ENCODE results near the gene ARHGAP35.

Gene ARHGAP35

GRCh38 chr19:46834121-46834520, 26.7 kb upstream of the ARHGAP35 start:
- DNase-seq (ENCODE audit: low read depth in 2 of 2), result no peak
- TF ChIP-seq CTCF (IDR thresholded peaks at IDR 0.05; ENCODE audit: low read depth, low read length), result no peak
- H3K4me3 ChIP-seq (replicated peaks in 1 of 2; ENCODE audit: low read depth in 2 of 2, low read length in 2 of 2), result no peak overlapping the region

GRCh38 chr19:46834984-46835383, 25.8 kb upstream of the ARHGAP35 start:
- H3K4me3 ChIP-seq (replicated peaks in 1 of 2; ENCODE audit: low read depth in 2 of 2, low read length in 2 of 2), result no peak overlapping the region
- TF ChIP-seq CTCF (IDR thresholded peaks at IDR 0.05; ENCODE audit: low read depth, low read length), result no peak
- no peak for DNase-seq (ENCODE audit: low read depth in 2 of 2)

- H3K4me3 ChIP-seq (replicated peaks in 1 of 2; ENCODE audit: low read depth in 2 of 2, low read length in 2 of 2), result no peak overlapping the region
- DNase-seq (ENCODE audit: low read depth in 2 of 2), result no peak
- TF ChIP-seq CTCF (IDR thresholded peaks at IDR 0.05; ENCODE audit: low read depth, low read length), result no peak
These were observed 22.6 kb upstream of the ARHGAP35 start for GRCh38 chr19:46838160-46838559.

GRCh38 chr19:46839752-46840497, 20.9 kb upstream of the ARHGAP35 start:
- H3K4me3 ChIP-seq (replicated peaks in 1 of 2; ENCODE audit: low read depth in 2 of 2, low read length in 2 of 2), result no peak overlapping the region
- no peak for DNase-seq (ENCODE audit: low read depth in 2 of 2)
- TF ChIP-seq CTCF (IDR thresholded peaks at IDR 0.05; ENCODE audit: low read depth, low read length), result no peak

GRCh38 chr19:46840498-46840942, 20.3 kb upstream of the ARHGAP35 start:
- peak; percentile 85 for TF ChIP-seq CTCF (IDR thresholded peaks at IDR 0.05; ENCODE audit: low read depth, low read length)
- H3K4me3 ChIP-seq (replicated peaks in 1 of 2; ENCODE audit: low read depth in 2 of 2, low read length in 2 of 2), result no peak overlapping the region
- DNase-seq (ENCODE audit: low read depth in 2 of 2), result peak; percentile 77 to 79

- peak; percentile 49 to 82 for DNase-seq (ENCODE audit: low read depth in 2 of 2)
- TF ChIP-seq CTCF (IDR thresholded peaks at IDR 0.05; ENCODE audit: low read depth, low read length), result no peak
These were observed 19.2 kb upstream of the ARHGAP35 start for GRCh38 chr19:46841458-46842083.

More at GRCh38 chr19:46841458-46842083, 19.2 kb upstream of the ARHGAP35 start:
- H3K4me3 ChIP-seq (replicated peaks in 1 of 2; ENCODE audit: low read depth in 2 of 2, low read length in 2 of 2), result no peak overlapping the region

Data from cardiac fibroblast (primary cell).